ENCODE measurements around the gene MAPRE2.

MAPRE2 gene

DNA sequence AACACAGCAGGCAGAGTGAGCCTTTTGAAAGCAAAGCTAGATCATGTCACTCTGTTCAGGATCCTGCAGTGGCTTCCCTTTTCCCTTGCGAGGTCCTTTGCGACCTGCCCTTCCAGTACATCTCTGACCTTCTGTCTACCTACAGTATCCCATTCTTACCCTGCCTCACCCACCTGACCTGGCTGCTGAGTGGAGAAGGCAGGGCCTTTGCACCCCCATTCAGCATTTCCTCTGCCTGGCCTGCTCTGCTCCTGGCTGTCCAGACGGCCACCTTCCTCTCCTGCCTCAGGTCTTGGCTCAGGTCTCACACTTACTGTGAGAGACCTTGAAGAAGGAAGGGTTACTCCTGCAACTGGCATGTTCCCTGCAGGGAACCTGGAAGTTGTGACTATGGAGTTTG is 77.4 kb downstream of the MAPRE2 start:
- DNase-seq (ENCODE audit: low read depth in 2 of 2, low spot score in 1 of 2), result no peak

DNA sequence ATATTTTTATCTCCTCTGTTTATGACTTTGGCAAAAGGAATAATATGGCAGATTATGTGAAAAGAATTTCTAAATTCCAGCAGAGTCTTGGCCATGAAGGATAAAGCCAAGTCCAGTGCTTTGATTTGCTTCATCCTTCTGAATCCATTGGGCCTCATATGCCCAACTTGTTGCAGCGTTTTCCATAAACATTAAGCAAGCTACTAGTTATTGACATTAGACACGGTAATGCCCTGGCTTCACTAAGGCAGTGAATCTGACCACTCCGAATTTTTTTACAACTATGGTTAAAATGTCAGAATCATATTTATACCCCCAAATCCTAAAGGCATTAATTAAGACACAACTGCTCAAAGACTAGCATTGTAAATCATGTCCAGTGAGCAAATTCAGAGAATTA is 79.8 kb downstream of the MAPRE2 start:
- DNase-seq (ENCODE audit: low read depth in 2 of 2, low spot score in 1 of 2), result no peak

DNA sequence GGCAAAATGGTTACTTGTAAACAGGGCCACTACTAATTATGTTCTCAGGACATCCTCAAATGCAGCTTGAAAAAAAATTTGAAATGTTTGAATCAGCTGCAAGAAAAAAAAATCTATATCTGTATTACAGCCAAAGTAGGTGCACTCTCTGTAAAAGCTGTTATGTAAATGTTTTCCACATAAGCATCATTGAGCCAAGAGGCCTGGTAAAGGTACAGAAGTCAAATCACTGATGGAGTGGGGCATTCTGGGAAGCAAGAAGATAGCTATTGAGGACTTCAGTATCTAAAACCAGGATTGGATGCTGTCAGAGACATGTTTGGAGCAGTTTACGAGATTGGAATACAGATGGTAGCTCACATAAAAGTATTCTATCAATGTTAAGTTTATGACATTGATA is 80.3 kb downstream of the MAPRE2 start:
- DNase-seq (ENCODE audit: low read depth in 2 of 2, low spot score in 1 of 2), result no peak

DNA sequence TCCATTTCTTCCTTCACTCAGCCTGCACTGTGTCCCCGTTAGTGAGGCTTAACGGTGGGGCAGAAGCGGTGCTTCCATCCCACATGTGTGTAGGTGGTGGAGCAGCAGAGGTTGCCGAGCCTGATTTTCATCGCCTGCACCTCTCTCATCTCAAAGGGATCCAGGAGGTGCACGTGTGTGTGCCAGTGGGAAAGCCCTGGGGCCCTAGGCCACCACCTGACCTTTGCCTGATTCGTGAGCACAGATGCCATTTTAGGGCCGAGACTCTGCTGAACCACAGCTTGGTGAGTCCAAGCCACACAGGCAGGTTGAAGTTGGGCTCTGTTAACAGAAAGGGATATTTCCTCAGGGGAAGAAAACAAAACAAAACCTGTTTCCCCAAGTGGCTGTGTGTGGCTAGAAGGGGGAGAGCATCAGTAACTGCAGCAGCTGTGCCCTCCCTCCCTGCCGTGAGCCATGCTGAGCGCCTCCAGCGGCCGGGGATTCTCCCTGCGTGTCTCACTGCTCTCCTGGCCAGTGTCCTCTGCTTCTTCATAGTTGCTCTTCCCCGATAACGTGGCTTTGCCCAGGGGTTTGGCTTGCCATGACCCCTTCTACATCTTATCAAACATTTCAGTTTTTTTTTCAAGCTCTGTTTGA is 81.5 kb downstream of the MAPRE2 start:
- no peak for DNase-seq (ENCODE audit: low read depth in 2 of 2, low spot score in 1 of 2)

DNA sequence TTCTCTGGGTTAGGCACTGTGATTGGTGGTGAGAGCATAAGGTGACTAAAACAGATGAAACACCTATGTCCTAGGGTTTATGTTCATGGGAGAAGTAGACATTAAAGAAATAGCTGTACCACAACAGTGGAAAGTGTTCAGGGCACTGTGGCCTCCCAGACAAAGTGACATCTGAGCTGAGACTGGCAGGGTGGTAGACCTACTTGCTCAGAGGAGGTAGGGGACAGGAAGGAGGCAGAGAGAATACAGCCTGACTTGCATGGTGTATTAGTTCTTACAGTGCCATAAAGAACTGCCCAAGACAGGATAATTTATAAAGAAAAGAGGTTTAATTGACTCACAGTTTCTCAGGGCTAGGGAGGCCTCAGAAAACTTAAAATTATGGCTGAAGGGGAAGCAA is 82.6 kb downstream of the MAPRE2 start:
- DNase-seq (ENCODE audit: low read depth in 2 of 2, low spot score in 1 of 2), result no peak

DNA sequence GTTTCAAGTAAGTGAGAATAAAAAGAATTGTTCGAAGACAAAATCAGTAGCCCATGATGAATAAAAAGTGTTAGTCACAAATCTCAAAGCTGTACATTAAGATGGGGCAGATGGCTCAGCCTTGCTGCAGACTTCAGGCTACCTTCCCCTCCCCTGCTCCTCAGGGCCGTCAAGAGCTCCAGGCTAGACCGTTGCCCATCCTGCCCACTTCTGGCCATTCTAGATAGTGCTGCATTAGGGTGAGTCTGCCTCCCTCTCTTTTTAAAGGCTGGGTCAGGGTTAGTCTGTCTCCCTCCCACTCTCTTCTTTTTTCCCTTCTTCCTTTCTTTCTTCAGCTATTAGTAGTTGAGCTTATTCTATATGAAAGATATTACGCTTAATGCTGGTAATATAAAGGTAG is 86.0 kb downstream of the MAPRE2 start:
- DNase-seq (ENCODE audit: low read depth in 2 of 2, low spot score in 1 of 2), result no peak

DNA sequence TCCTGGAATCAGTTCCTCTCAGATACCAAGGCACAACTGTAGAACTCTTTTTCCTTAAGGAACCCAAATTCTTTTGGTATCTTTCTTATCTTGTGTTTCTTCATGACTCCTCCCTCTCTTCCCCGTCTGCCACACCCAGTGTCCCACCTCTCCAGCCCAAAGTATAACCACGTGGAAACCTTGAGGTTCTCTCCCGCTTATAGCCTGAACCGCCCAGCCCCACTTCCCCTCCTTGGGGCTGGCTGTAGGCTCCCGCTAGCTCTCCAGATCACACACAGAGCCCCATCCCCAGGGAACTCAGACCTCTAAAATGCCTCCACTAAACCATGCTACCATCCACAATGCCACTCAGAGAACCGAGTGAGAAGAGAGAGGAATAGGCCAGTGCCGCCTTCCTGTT is 87.5 kb downstream of the MAPRE2 start:
- DNase-seq (ENCODE audit: low read depth in 2 of 2, low spot score in 1 of 2), result no peak

DNA sequence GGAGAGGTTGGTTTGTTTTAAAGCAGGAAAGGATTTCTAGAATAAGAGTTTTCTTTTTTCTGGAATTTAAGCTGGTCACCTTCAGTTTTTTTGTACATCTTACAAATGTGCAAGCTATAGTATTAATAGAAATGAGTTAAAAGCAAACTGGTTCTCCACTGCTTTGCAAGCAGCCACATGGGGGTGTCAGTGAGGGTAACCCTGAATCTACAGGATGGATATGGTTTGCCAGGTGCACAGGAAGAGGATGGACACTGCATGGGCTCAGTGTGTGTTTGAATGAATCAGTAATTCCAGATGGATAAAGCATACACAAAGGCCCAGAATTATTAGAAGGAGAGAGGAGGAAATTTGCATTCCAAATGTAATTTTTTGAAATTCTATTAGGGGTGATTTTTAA is 89.0 kb downstream of the MAPRE2 start:
- no peak for DNase-seq (ENCODE audit: low read depth in 2 of 2, low spot score in 1 of 2)

DNA sequence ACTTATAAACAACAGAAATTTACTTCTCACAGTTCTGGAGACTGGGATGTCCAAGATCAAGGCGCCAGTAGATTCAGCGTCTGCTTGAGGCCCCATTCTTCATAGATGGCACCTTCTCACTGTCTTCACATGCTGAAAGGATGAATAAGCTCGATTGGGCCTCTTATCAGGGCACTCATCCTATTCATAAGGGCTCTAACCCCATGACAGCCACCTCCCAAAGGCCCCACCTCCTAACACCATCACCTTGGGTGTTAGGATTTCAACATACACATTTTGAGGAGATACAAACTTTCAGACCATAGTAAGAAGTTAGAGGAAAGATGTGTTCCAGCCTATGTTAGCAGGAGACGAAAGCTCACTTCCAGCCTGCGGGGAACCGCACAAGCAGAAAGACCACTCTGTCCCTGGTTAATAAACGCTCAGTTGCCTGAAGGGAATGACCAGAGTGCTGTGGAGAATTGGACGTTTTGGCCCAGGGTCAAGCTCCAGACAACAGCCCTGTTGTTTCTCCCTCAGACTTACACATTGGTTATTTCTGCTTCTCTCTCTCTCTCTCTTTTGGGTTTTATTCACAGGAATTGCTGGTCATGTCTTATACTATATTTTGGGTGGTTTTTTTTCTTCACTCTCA is 90.3 kb downstream of the MAPRE2 start:
- no peak for DNase-seq (ENCODE audit: low read depth in 2 of 2, low spot score in 1 of 2)

DNA sequence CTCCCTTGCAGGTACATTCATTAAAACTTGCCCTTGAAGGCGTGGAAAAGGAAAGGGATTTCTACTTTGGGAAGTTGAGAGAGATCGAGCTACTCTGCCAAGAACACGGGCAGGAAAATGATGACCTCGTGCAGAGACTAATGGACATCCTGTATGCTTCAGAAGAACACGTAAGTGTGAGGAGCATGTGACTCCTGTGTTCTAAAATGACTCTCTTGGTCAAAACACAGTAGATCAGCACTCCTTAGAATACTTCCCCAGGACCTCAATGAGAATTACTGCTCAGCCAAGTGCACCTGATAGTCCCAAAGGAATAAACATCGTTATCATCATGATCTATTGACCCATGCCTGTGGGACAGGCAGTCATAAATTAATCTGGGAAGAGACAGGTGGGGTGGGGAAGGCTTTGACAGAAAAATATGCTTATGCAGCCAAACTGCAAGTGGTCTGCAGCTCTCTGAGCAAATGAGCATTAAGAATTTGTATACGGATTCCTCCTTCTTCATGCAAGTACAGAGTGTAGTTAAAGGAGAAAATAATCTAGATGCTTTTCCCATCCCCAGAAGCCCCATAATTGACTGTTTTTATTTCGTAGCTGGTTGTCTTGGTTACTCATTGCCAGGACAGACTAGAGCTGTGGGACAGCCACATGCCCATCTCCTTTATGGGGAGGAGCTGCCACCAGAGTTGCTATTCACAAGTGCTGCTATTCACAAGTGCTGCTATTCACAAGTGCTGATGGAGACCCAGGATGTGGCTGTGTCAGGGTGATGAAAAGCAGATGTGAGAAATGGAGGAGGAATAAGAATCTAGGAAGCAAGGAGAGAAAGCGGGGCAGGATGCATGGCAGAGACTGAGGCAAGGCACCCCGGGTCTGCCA is 91.0 kb downstream of the MAPRE2 start:
- no peak for DNase-seq (ENCODE audit: low read depth in 2 of 2, low spot score in 1 of 2)

DNA sequence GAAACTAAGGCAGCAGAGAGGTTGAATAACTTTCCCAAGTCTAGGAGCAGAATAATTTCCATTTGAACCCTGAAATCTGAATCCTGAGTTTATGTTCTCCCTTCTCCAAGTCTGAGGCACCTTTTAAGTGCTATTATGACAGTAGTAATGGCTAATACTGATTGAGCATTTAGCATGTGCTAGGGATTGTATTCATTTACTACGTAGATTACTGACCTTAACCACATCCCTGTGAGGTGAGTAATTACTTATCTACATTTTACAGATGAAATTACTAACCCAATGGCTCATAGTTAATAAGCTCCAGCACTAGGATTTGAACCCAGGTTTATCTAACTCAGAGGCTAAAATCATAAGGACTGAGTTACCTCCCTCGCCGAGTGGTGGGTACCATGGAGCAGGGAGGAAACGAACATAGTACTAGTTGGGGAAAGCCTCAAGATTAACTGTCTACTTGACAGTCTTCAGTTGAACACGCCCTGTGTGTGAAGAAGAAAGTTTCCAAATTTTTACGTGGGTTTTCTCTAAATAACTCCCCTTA is 93.0 kb downstream of the MAPRE2 start:
- no peak for DNase-seq (ENCODE audit: low read depth in 2 of 2, low spot score in 1 of 2)

DNA sequence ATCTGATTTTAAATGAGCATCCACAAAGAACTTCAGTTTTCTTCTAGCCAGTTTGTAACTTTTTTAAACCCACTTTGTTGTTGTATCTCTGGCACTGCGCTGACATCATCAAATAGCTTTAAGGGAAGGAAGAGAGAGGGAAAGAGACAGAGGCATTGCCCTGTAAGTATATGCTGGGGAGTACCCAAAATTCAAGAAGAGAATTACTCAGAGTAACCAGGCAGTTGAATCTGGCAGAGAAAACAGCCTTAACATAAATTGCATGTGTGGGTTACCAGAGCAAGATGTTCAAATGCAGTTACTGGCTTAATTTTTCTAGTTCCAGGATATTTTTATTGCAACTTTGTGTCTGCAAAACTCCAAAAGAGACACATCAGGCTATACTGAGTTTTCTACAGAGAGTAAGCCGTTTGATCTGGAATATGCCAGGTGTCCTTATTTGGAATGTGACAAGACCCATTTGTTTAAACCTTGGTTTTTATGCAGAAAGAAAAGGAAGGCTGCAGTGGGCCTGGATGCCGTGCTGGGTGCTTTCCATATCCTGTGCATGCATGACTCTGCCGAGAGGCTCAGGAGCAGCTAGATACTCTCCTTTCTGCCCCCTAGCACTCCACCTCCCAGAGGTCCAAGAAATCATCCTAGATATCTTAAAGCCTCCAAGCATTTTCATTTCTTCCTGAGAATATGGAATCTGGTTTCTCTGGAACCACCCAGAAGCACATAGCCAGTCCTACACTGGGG is 93.7 kb downstream of the MAPRE2 start:
- no peak for DNase-seq (ENCODE audit: low read depth in 2 of 2, low spot score in 1 of 2)

DNA sequence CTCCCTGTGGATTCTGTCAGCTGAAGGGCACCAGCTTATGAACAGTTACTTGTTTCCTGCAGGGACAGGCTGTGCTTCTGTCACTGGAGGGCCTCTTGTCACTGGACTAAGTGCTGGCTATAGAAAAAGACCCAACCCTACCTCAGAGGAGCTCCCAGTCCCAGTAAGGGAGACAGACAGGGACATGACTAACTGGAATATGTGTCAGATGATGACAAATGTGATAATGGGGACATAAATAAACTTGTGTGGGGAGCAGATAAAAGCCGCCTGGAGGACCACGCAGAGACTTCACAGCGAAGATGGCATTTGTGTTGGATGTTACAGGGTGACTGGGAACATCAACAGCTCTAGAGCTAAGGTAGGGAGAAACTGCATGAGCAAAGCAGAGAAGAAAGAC is 95.0 kb downstream of the MAPRE2 start:
- no peak for DNase-seq (ENCODE audit: low read depth in 2 of 2, low spot score in 1 of 2)

DNA sequence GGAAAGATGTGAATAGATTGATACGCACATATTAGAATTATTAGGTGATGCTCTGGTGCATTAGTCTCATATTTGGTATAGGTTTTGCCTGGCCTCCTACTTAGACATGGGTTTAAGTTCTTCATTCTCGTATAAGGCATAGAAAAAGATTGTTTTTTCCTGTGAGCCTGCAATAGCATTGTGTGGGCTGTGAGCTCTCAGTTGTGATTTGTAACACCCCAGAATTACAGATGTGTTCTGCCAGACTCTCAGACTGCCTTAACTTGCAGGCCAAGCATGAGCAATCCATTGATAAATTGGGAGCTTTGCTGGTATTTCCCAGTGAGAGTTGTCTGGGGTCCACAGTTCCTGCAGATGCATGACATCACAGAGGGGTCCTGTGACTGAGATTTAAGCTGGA is 95.7 kb downstream of the MAPRE2 start:
- DNase-seq (ENCODE audit: low read depth in 2 of 2, low spot score in 1 of 2), result no peak

DNA sequence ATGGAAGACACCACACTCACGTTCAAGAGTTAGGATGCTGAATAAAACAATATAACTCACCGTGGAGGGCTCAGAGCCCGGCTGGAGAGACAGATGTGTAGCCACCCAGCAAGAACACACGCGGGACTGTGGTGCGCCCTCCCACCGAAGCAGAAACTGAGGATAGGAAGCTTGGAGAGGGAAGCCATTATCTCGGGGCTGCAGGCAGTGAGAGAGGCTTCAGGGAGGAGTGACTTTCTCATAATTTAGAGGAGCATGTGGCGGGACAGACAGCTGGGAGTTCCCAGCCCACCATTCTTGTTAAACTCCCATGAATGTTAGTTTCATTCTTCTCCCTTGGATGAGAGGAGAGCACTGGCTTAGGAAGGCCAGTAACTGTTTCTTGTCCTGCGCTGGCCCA is 96.4 kb downstream of the MAPRE2 start:
- no peak for DNase-seq (ENCODE audit: low read depth in 2 of 2, low spot score in 1 of 2)

DNA sequence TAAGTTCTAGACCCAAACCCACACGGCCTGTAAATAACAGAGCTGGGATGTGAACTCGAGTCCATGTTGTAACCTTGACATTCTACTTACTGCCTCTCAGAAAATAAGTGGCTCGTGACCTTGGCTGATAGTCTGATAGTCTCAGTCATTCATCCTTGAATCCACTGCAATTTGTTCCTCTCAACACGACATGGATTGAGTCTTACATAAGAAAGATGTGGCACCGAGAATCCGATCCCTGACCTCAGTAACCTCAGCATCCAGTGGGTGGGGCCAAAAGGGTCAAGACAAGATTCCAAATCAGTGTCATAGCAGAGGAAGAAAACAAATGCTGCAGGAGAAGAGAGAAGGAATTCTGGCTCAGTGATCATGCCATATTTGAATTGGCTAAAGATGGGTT is 97.6 kb downstream of the MAPRE2 start:
- no peak for DNase-seq (ENCODE audit: low read depth in 2 of 2, low spot score in 1 of 2)

DNA sequence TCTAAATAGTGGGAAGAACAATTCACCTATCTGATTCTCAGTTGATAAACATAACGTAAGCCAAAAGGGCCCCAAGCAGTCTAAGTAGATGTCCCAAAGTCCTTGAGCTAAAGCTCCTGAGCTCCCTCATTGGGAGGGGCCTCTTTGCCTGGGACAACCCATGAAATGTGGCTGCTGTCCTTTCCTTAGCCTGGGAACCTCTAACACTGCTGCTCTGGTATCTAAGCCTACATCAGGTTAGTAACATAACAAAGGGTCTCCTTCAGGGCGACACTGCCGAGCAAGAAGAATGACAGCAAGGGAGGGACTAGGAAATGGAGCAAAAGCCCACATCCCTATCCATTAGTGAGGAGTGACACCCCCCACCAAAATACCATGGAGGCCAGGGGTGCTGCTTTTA is 98.3 kb downstream of the MAPRE2 start:
- no peak for DNase-seq (ENCODE audit: low read depth in 2 of 2, low spot score in 1 of 2)

DNA sequence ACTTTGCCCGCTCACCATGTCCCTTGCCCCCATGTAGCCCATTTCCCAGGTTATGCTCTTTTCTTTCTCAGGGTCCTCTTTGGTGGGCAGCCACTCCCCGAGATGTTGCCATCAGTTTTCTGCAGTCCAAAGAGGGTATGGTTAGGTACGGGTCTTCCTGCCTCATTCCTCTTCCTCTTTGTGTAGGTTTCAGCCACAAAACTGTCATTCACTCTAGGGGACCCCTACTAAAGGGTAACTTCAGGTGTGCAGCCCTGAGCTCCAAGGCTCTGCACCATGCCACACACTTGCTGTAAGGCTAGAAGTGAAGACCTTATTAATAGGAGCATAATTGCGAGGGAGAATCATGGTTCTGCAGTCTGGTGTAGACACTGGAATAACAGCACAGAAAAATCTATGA is 99.9 kb downstream of the MAPRE2 start:
- no peak for DNase-seq (ENCODE audit: low read depth in 2 of 2, low spot score in 1 of 2)

DNA sequence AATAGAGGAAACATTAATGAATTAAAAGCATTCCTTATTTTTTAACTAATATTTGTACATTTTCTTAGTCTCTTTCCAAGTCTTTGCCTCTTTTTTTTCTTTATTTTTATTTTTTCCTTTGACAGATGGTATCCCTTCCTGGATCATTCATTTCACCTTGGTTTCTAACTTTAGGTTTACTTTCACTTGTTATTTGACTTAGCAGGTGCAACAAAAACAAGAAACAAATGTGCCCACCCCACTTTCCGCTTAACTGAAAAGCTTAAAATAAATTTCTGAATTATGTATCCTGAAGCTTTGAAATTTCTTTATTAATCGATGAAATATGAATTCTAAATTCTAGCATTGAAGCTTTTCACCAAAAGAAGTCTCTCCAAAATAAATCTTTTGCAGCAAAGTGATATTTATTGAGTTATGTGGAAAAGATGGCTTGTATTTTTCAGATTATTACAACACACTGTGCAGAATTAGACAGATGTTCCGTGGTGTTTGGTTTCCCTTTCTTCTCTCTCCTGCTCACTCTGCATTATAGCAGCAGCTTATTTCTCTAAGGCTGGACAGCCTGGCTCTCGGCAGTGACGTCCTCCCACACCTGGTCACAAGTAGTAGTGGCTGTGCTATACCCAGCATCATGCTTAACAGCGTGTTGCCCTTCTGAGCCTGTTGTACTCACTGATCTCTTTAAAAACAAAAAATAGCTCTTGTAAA is 100.5 kb downstream of the MAPRE2 start:
- no peak for DNase-seq (ENCODE audit: low read depth in 2 of 2, low spot score in 1 of 2)

DNA sequence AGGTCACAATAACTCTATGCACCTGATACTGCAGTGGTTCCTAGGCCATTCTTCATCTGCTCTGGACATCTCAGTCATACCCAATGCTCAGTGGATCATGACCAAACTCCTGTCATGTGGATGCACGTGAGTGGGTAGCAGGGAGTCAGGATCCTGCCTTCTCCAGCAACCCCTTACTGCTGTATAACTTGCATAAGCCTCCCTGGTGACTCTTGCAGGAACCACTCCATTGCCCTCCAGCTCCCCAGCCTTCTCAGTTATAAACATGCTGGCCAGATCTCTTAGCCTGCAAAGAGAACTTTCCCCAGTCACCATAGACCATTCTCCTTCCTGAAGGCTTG is 101.0 kb downstream of the MAPRE2 start:
- DNase-seq (ENCODE audit: low read depth in 2 of 2, low spot score in 1 of 2), result no peak
